ENCODE data around the gene BRSK1.

DNA sequence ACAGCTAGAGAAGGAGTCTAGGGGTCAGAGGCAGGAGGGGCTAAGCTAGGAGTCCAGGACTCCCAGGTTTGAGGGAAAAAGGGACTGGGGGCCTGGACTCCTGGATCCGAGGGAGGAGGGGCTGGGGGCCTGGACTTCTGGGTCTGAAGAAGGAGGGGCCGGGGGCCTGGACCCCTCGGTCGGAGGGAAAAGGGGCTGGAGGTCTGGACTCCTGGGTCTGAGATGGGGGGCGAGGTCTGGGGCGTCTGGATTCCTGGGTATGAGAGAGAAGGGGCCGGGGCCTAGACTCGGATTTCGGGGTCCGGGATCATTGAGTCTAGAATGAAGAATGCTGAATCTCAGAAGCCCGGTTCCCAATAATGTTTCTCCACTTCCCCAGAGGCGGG lies 18.5 kb downstream of the BRSK1 start:
- TF ChIP-seq, protein P1, sequence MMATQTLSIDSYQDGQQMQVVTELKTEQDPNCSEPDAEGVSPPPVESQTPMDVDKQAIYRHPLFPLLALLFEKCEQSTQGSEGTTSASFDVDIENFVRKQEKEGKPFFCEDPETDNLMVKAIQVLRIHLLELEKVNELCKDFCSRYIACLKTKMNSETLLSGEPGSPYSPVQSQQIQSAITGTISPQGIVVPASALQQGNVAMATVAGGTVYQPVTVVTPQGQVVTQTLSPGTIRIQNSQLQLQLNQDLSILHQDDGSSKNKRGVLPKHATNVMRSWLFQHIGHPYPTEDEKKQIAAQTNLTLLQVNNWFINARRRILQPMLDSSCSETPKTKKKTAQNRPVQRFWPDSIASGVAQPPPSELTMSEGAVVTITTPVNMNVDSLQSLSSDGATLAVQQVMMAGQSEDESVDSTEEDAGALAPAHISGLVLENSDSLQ (IDR thresholded peaks at IDR 0.05): no peak
- TF ChIP-seq SP1 (IDR thresholded peaks at IDR 0.05) (no peak), FOXM1 (IDR thresholded peaks at IDR 0.05; ENCODE audit: borderline replicate concordance) (no peak), ZNF384 (IDR thresholded peaks at IDR 0.05) (no peak), FOXK2 (IDR thresholded peaks at IDR 0.05) (no peak), SUZ12 (IDR thresholded peaks at IDR 0.05) (no peak), L3MBTL2 (conservative IDR thresholded peaks at IDR 0.05) (no peak), TARDBP (IDR thresholded peaks at IDR 0.05) (no peak), BHLHE40 (IDR thresholded peaks at IDR 0.05; ENCODE audit: borderline replicate concordance) (no peak), ELF4 (IDR thresholded peaks at IDR 0.05) (no peak), HDGF (IDR thresholded peaks at IDR 0.05; ENCODE audit: borderline replicate concordance) (no peak), FOXA1 (IDR thresholded peaks at IDR 0.05) (no peak)
